ENCODE data around the gene LXN. TPM values are rescaled to one million over a fixed set of nuclear protein-coding genes. Genes with fewer than 3 reads are reported as not detected.

The LXN gene
- total and polyA plus RNA-seq, 2 of the 8 experiments (the other 6 are each of a cell fraction or from before 2014, with no cell fraction given): 3.2 to 4.7 TPM

DNA sequence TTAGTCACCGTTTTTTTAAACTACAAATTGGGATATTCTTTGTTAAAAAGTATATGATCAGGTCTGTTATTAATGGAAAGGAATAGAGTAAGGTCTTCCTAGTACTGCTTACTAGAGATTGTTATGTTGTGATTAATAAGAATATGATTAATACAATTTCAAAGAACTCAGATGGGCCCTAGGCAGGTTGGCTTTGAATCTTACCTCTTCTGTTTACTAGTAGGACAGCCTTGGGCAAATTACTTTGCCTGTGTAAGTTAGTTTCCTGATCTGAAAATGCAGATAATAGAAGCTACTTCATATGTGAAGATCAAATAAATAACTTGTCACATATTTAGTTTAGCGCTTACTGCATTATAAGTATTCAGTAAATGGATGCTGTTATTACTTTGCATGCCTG, 21.3 kb downstream of the LXN start (continued):
- no peak for TF ChIP-seq JUND (IDR thresholded peaks at IDR 0.05; ENCODE audit: low read length)
- TF ChIP-seq FOSL1 (IDR thresholded peaks at IDR 0.05; ENCODE audit: insufficient read depth, low read depth, low read length): no peak
- no peak for TF ChIP-seq RNF2 (IDR thresholded peaks at IDR 0.05; ENCODE audit: borderline replicate concordance, low read depth, low read length, missing control alignments, poor library complexity, severe bottlenecking)
- TF ChIP-seq TEAD4 (IDR thresholded peaks at IDR 0.05; ENCODE audit: low read depth, low read length): no peak
- TF ChIP-seq PHF8 (conservative IDR thresholded peaks at IDR 0.05; ENCODE audit: low read depth, low read length): no peak
- TF ChIP-seq, protein P1, sequence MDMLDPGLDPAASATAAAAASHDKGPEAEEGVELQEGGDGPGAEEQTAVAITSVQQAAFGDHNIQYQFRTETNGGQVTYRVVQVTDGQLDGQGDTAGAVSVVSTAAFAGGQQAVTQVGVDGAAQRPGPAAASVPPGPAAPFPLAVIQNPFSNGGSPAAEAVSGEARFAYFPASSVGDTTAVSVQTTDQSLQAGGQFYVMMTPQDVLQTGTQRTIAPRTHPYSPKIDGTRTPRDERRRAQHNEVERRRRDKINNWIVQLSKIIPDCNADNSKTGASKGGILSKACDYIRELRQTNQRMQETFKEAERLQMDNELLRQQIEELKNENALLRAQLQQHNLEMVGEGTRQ (IDR thresholded peaks at IDR 0.05; ENCODE audit: low read length): no peak

All from H1 (cell line).